Fibroblast of skin of right biceps (primary cell): ENCODE measurements around the gene NUDT16L1.

Source experiments
- DNase-seq: peaks from one replicate; pipeline ENCODE4 v3.0.0-alpha.2; 2013

Gene NUDT16L1

DNA sequence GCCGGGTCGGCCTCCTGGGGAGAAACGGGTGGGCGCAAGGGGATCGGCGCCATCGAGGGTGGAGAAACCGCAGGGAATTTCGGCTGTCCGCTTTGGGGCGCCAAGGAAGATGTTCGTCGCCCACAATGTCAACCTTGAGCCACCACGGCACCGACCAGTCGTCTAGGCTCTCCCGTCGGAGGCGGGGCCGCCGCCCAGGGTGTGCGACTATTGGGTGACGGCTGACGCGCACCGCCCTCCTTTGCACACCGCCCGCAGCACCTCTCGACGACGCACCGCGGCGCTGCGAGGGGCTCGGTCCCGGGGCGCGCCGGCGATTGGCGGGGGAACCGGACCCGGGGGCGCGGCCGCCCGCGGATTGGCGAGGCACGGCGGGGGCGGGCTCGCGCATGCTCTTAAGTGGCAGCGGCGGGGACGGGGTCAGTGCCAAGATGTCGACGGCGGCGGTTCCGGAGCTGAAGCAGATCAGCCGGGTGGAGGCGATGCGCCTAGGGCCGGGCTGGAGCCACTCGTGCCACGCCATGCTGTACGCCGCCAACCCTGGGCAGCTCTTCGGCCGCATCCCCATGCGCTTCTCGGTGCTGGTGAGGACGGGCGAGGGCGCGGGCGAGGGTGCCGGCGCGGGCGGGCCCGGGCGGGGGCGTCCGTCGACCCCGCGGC lies at the start of gene NUDT16L1:
TSS of gene NUDT16L1 (plus strand) at position 267 of the 660 bp plus-strand sequence. CDS start at position 432, 165 bp downstream.
- DNase-seq = peak; percentile 96

DNA sequence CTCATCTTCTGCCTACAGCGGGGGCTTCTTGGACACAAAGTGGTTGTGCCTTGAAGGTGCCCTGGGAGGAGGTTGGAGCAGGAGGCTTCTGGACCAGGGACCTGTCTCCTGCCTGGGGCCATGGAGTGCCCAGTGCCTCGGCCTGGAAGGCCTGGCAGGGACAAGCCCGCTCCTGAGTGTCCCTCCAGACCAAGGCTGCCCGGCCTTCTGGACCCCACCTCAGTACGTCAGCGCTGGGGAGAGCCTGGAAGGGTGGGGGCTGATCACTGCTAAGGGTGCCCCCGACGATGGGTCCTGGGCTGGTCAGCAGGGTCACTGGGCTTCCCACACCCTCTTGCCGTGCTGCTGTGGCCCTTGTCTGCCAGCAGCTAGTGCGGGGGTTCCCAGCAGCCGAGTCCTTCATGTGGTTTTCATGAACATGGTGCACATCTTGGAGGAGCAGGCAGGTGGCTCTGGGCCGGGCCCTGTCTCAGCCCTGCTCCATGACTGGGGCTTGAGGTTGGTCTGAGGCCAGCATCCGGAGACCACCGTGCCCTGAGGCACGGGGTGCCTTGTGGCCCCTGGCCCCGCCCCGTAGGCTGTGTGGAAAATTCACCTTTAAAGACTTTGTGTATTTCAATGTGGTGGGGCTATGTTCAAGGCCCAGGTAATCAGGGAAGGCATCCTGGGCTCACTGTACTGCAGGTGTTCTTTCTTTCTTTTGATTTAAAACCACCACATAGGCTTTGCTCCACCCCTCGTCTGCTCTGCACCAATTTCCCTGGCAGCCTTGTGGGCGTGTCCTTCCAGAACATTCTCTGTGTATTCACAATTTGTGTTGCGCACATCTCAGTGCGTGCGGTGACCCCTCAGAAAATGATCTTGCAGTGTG lies 46.4 kb upstream of the NUDT16L1 start:
- DNase-seq = no peak

DNA sequence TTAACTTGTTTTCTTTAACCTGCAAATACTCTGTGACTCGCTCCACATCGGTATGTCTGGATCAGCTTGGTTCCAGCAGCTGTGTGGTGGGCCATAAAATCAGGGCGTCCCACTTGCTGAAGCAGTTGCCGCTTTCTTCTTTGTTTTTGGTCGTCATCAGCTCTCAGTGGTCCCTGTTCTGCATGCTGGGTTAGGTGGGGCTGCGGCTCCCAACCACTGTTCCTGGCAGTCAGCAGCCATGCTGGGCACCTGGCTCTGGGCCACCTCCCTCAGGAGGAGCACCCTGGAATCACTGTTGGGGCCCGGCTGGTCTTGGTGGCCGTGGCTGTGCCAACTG lies 45.8 kb upstream of the NUDT16L1 start:
- DNase-seq = no peak

DNA sequence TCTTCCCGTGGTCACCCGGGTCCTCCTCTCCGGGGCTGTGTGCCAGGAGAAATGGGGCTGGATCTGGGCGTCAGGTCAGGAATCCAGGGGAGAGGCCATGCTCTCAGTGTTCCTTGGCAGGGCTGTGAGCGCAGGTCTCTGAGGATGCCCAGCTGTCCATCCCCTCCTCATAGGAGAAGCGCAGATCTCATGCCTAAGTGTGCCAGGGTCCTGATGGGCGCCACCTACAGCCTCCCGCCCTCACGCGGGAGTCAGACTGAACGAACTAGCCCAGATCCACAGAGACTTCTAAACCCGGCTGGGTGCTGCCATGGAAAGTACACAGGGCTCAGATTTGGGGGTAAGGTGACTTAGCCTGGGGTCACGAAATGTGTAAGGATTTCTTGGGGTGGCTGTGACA lies 44.4 kb upstream of the NUDT16L1 start:
- no peak for DNase-seq

DNA sequence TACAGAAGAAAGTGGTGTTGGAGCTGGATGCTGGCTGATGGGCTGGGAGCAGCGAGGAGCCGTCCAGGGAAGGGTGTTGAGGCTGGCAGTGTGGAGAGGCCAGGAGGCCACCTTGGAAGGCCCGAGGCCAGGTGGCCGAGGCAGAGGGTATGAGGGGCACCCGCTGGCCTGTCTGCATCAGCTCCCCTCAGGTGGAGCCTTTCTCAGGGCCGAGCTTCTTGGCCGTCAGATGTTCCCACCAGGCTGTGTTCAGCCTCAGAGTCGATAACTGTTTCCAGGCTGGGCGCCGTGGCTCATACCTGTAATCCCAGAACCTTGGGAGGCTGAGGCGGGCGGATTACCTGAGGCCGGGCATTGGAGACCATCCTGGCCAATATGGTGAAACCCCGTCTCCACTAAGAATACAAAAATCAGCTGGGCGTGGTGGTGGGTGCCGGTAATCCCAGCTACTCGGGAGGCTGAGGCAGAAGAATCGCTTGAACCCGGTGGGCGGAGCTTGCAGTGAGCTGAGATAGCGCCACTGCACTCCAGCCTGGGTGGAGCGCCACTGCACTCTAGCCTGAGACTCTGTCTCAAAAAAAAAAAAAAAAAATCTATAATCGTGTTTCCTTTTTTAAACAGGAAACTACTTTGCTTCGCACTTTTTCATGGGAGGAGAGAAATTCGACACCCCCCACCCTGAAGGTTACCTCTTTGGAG lies 43.5 kb upstream of the NUDT16L1 start:
- DNase-seq = no peak

DNA sequence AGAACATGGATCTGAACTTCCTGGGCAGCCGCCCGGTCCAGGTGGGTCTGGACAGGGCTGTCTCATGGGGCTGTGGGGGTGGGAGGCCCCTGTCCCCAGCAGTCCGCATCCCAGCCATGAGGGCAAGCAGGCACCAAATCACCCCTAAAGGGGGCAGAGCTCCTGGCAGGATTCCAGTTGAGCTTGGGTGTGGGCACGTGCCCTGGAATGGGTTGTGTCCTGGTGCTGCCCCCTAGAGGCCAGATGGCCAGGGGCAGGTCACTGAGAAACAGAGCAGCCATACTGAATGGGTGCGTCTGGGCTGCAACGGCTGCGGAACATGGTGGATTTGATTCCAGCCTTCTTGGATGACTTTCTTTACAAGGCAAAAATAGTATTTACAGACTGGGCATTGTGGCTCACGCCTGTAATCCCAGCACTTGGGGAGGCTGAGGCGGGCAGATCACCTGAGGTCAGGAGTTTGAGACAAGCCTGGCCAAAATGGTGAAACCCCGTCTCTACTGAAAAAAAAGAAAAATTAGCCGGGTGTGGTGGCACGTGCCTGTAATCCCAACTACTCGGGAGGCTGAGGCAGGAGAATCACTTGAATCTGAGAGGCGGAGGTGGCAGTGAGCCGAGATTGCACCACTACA lies 42.8 kb upstream of the NUDT16L1 start:
- peak; percentile 62 for DNase-seq

DNA sequence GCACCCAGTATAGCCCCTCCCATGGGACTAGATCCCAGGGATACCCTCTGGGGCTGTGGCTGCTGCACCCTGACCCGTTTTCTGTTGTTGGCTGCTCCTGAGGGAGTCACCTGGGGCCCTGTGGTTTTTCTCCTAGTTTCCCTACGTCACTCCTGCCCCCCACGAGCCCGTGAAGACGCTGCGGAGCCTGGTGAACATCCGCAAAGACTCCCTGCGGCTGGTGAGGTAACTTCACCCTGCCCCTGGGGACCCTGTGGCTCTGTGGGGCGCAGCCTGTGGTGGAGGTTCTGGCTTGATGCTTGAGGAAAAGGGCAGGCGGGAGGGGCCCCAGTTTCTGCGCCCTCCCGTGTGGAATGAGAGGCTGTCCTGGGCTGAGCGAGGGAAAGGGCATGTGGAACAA lies 41.5 kb upstream of the NUDT16L1 start:
- no peak for DNase-seq

DNA sequence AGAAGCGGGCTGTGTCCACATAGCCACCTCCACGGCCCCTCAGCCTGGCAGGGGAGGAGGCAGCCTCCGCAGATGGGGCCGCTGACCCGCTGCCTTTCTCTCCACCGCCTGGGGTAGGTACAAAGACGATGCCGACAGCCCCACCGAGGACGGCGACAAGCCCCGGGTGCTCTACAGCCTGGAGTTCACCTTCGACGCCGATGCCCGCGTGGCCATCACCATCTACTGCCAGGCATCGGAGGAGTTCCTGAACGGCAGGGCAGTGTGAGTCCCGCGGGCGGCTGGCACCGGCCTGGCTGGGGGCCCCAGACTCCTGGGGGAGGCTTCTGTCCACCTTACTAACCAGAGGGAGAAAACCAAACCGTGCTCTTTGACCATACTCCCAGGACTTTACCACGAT lies 40.8 kb upstream of the NUDT16L1 start:
- DNase-seq = no peak

DNA sequence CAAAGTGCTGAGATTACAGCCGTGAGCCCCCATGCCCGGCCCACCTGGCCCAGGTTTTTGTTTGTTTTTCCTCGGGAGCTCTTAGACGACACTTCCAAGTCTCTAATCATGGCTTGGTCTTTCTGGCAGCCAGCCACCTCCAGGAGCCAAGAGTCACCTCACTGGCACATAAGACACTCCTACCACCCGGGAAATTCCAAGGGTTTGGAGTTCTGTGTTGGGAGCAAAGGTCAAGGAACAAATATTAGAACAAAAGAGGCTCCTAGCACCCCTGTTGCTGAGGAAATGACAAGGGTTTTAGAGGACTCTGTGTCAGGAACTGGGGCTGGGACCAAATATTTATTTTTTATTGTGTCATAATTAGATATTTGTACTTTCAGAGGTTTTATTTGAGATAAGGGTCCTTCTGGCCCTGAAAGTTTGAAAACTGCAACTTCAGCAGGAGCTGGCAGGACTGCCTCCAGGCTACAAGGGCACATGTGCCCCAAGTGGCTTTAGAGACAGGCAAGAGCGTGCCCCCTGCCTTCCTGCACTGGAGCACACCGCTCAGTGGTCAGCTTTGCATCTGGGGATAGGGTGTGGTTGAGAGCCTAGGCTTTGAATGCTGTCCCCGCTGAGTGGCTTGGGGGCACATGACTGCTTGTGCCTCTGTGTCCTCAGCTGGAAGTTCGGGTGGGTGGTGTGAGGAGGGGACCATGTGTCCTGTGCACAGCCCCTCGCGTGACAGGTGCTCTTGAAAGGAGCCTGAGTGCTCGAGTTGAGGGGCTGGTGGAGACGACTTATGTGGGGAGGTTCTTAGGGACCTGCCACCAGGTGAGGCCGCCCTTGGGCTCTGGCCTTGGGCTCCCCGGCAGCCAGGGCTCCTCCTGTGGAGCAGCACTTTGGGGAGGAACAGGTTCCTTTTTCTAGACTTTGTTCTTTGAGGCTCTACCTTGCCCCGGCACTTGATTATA lies 39.1 kb upstream of the NUDT16L1 start:
- no peak for DNase-seq

DNA sequence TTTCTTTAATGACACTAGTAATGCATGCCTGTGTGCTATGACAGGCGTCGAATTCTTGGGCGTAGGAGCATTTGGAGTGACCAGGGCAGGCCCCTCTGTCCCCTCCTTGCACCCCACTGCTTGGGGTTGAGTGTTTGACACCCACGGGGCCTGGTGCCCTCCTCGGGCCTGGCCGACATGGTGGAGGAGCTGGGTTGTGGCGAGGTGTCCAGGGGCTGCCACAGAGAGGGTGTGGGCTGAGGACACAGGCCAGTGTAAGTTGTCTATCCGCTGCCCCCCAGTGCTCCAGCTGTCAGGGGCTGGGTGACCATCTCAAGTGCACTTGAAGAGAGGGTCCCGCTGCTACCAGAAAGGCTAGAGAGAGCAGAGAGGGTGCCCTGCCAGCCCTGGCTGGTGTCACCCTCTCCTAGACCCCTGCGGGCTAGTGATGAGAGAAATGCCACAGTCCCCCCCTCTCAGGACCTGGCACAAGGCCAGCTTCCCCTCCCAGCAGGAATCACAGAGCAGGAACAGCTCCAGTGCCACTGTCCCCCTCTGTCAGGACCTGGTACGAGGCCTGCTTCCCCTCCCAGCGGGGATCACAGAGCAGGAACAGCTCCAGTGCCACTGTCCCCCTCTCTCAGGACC lies 38.3 kb upstream of the NUDT16L1 start:
- DNase-seq = no peak

DNA sequence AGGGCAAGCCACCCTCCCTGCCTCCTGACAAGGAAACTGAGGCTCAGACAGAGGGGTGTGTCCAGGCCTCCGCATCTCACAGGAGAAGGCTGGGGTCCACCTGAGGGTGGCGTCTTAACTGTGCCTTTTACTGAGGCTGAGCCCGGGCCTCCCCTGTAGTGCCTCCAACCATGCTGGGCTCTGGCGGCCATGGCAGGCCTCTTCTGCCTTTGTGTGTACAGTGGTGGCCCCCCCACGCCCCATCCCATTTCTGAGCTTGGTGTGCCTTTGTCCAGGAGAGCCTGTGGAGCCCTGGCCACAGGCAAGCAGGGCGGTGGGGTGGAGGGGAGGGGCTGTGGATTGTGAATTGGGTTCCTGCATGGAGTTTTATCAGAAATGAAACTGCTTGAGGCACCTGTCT lies 37.6 kb upstream of the NUDT16L1 start:
- DNase-seq = no peak

DNA sequence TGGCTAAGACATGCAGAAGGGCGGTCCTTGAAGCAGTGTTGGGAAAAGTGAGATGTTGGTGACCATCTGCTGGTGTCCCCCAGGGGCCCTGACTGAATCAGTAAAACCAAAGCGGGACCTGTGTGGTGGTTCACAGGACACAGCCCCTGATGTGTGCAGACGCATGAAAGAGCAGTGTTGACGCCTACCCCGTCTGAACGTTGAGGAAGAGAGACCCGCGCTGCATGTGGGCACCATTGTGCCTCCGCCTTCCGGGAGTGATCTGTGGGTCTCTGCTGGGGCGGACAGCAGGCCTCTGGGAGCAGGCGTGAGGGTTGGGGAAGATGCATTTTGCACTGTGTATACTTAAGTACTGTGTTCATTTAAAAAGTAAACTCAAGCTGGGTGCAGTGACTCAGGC lies 37.1 kb upstream of the NUDT16L1 start:
- no peak for DNase-seq

DNA sequence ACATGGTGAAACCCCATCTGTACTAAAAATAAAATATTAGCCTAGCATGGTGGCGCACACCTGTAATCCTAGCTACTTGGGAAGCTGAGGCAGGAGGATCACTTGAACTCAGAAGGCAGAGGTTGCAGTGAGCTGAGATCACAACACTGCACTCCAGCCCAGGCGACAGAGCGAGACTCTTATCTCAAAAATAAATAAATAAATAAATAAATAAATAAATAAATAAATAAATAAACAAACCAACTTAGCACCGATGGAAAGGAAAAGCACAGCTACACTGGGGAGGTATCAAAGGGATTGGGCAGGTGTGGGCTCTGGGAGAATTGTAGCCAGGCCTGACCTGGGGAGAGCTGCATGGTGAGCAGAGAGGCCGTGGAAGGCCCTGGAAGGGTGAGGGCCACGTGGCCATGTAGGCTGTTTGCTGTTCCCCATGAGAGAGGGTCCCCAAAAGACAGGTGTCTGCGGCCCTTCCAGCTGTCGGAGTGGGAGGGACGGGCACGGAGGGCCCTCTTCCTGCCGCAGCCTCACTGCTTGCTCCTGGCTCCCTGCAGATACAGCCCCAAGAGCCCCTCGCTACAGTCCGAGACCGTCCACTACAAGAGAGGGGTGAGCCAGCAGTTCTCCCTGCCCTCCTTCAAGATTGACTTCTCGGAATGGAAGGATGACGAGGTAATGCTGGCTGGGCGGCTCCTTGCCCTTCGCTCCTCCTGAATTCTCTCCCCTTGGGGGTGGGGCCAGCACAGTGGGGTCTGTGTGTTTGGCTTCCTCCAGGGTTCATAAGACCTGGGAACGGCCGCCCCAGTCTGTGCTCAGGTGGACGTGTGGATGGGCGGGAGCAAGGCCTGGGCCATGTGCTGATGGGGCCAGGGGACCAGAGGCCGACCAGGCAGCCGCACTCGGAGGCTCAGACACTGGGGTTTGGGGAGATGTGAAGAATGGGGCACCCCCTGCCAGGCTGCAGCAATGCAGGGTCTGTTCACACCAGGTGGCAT lies 36.4 kb upstream of the NUDT16L1 start:
- DNase-seq = no peak

DNA sequence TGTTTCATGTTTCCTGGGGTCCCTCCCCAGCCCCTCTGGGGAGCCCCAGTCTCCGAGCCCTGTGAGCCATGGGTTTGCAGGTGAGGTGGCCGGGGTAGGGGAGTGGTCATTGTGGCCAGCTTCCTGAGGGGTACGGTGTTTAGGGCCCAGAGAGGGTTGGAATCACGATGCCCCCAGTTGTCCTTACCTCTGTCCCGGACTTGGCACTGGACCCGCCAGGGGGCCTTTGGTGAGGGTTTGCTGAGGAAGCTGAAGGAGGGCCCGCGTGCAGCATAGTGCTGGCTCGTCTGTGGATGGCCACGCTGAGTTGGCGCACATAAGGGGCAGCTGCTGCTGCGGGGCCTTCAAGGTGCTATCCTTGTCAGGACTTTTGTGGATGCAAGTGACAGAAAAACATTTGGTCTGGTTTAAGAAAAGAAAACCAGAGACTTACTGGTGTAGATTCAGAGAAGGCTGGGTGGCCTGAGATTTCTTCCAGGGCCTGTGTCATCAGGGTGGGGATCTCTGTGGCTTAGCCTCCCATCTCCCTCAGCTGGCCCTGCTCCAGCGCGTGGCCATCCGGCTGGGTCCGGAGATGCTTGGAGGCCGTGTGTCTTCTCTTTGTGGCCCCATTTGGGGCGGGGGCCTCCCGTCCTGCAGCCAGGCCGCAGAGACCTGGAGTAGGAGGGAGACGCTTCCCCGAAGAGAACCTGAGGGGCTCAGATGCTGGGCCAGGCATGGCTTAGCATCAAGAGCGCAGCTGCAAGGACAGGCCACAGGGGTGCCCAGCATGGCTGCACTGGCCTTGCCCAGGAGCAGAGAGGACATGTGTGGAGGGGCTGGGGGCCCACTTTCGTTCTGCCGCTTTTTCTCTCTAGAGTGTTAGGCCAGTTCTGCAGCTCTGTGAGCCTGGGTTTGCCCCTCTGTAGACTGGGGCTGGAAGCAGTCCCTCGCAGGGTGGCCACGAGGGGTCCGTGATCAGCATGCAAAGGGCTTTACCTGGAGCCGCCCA lies 33.7 kb upstream of the NUDT16L1 start:
- DNase-seq = no peak

DNA sequence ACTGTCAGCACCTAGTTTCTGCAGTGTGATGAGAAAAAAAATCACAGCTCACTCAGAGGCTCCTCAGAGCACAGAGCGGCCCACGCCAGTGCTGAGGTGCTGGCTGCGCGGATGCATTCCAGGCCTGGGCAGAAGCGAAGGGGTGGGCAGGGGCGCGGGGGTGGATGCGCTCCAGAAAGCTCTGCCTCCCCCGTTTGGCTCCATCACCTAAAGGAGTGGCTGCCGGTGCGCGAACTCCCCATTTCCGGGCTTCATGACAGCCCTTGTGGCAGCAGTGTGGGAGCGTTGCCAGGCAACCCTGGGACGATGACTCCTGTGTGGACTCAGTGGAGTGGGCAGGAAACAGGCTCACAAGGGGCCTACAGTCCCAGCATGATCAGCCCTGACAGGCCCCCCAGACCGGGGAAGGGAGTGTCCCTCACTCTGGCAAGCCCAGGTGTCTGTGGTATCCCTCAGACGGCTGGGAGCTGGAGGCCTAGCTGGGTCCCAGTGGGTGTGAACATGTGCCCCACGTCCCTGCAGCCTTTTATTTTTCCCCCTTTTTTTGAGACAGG lies 32.8 kb upstream of the NUDT16L1 start:
- peak; percentile 60 for DNase-seq

DNA sequence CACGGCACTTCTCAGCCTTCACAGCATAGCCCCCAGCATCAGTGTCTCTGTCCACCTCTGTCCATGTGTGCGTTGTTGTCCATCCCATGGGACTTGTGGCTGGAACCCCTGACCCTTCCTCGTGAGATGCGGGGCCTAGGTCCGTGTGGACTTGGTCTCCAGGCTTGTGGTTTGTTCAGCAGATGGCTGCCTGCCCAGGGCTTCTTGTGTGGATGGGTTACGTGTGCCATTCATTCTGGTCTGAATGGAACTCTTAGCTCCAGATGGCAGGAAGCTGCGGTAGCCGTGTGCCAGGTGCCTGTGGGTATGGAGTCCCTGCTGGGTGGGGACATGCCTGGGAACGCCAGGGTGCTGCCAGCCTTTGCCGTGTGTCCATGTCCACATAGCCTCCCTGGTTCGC lies 31.7 kb upstream of the NUDT16L1 start:
- no peak for DNase-seq

DNA sequence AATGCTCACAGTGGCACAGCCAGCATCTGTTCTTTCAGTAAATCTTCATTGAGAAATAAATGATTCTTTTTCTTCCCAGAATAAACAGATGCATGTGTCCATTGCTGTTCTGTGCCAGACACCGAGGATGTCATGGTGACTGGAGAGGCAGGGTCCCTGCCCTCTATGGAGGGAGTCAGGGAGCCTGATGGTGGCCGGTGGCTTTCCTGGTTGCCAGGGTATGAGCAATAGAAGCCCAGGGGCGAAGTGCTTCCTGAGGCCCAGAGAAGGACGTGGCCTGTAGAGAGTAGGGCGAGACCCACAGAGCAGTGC lies 29.9 kb upstream of the NUDT16L1 start:
- DNase-seq = no peak

DNA sequence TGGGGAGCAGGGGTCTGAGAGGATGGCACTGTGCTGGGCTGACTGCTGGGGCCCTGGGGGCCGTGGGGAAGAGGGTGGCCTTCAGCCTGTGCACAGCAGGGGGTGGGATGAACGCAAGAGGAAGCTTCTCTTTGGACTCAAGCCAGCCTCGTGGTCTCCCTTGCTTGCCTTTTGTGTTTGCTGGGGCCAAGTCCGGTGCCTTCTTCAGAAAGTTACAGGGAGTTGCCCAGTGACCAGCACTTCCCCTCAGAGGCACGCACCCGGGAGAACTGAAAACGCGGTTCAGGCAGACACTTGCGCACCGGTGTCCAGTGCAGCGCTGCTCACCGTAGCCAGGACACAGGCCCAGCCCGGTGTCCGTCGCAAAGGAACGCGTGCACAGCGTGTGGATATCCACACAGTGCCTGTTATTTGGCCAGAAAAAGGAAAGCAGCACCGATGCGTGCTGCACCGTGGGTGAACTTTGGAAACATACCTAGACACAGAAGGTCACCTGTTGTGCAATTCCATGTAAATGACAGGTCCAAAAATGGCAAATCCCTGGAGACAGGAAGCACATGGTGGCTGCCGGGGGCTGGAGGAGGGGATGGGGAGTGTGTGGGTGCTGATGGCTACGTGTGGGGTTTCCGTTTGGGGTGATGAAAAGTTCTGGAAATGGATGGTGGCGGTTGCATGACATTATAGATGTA lies 29.4 kb upstream of the NUDT16L1 start:
- peak; percentile 6 for DNase-seq
